DOHH2 (cell line): ENCODE data around the gene APH1B.

ENCODE experiments used
- CTCF ChIP-seq: fragments of 200-600 bp; sonication (generic); IDR thresholded peaks from one replicate; pipeline ENCODE4 v1.5.1; 2014; ENCODE audit warnings: antibody characterized with exemption, mild to moderate bottlenecking, low read depth, low read length; ENCODE audit not compliant: poor library complexity, severe bottlenecking
- EZH2phosphoT487 ChIP-seq: fragments of 200-600 bp; sonication (generic); IDR thresholded peaks from 2 replicates; pipeline ENCODE4 v1.6.1; 2017; ENCODE audit warnings: borderline replicate concordance, mild to moderate bottlenecking, antibody characterized with exemption, low read length, moderate library complexity, mixed read lengths

GRCh38 chr15:63227689-63228088 lies 49.7 kb upstream of the APH1B start:
- TF ChIP-seq CTCF (no peak), EZH2phosphoT487 (no peak)
